CD4-positive, alpha-beta T cell treated with Interferon gamma for 1 hour (primary cell): ENCODE measurements around the gene THBD.
A peak's percentile ranks its signal among the peaks of the same experiment; 100 is the strongest.

Experiments
- DNase-seq: peaks from one replicate; pipeline ENCODE4 v3.0.0-alpha.2; 2020

Gene THBD

GRCh38 chr20:23061262-23061661 is 11.8 kb upstream of the THBD start:
- no peak for DNase-seq

GRCh38 chr20:23060629-23061028 is 11.2 kb upstream of the THBD start:
- DNase-seq = no peak

DNA sequence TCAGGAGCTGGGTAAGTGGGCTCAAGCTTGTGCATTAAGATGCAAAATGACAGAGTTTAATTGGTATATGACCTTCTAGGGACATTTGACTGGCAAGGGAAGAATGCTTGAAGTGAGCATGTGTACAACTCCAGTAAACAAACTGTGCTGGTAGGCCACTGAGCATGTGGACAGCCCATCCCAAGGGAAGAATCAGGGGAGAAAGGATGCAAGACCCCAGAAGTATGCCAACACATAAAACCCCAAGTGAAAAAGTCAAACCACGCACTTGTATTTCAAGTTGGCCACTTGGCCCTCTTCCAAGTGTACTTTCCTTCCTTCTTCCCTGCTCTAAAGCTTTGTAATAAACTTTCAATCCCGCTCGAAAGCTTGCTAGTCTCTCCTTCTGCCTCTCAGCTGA is 10.4 kb upstream of the THBD start:
- DNase-seq = no peak

DNA sequence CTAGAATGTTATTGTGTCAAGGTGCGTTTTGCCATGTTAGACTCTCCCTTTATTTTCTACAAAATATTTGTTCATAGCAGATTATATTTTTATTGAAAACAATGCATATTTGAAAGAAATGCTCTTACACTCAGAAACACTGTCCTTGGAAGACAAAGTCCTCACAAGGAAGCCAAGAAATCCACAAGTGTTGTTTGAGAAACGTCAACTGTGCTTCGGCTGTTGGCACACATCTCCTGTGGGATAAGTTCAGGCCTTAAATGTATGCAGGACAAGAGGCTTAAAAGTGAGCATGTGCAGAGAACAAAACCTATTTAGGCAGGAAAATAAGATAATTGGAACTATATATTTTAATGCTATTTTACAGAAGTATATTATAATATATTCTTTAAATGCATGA is 9.5 kb upstream of the THBD start:
- DNase-seq = no peak

DNA sequence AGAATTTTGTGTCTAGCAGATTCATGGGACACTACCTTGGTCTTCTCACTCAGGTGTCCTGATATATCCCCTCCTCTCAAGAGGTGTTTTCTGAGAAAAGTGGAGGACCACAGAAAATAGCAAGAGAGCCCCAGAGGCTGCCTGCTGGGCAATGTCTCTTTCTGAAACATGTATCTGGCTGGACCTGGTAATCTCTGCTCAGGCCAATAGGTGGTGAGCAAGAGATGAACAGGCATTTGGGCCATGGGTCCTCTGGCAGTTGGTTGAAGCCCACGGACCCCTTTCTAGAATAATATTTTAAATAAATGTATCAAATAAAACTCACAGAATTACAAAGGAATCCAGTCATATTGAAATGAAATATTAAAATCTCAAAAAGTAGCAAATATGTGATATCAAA is 8.8 kb upstream of the THBD start:
- no peak for DNase-seq

- no peak for DNase-seq
These were observed 3.4 kb upstream of the THBD start for GRCh38 chr20:23052904-23053303.

GRCh38 chr20:23050847-23051627 is 1.6 kb upstream of the THBD start:
- DNase-seq = peak; percentile 53

- peak; percentile 10 for DNase-seq
These were observed 785 bp upstream of the THBD start for GRCh38 chr20:23050076-23050838.

GRCh38 chr20:23048283-23049200 is 930 bp downstream of the THBD start:
- DNase-seq = peak; percentile 55

- DNase-seq = no peak
These were observed 1.7 kb downstream of the THBD start for GRCh38 chr20:23047738-23048214.

DNA sequence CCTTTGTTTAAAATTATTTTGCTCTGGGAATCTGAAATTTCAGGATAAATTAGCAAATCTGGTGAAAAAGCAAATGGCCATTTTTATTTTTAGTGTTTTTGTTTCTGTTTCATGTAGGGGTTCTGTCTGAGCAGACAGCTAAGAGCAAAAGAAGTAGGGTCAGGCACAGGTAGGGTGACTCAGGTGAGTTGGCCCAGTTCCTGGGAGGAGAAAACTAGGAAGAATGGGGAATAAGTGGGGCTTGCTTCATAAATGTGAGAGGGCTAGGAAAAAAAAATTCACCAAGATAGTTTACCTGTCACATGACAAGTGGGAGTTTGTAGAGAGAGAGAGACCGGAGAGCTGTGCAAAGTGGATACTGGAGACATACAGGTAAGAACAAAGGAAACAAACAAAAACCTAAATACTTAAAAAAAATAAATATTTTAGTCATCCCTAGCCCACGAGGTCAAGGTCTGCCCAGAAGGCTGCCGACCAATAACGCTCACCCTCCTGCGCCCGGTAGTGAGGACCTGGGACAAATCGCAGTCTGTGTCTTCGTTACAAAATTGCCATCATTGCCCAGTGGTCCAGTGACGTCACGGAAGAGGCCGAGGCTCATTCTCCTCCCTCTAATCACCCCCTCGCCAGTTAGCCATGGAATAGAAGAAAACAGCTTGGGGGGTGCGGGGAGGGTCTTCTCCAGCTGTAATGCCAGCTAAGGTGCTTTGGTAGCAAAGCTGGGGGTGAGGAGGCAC is 2.3 kb downstream of the THBD start:
- DNase-seq = no peak

DNA sequence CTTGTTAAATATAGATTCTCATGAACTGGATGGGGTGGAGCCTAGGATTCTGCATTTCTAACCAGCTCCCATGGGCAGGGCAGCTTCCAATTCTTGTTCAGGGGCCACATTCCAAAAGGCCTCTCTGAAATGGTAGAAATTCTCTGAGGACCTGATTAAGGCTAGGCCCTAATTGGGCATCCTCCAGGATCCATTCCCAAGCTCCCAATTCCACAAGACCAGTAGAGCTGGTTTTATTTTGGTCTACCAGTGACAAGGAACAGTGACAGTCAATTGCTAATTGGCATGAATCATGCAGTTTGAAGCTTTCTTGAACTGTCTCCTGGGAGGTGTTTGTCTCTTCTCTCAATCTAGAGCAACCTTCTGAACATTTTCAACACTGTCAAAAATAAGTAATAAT is 3.0 kb downstream of the THBD start:
- no peak for DNase-seq

GRCh38 chr20:23043376-23043775 is 6.1 kb downstream of the THBD start:
- no peak for DNase-seq

DNA sequence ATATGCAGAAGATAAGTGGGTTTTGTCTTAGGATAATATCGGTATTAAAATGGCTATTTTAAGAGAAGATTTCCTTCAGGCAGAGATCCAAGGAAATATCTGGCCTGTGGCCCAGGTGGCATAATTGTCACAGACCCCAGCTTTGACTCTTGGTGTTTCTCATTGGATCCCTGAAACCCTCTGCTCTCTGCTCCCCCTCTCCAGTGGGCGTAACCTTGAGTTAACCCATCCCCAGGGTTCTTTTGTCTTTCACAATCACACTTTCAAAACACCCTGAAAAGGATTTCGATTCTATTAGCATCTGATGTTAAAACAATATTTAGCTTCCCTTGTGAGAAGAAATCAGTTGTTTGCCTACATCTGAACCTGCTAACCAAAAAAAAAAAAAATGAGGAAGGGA is 7.2 kb downstream of the THBD start:
- no peak for DNase-seq

- no peak for DNase-seq
These were observed 9.5 kb downstream of the THBD start for GRCh38 chr20:23039885-23040508.

- DNase-seq = no peak
These were observed 10.2 kb downstream of the THBD start for GRCh38 chr20:23039136-23039875.

DNA sequence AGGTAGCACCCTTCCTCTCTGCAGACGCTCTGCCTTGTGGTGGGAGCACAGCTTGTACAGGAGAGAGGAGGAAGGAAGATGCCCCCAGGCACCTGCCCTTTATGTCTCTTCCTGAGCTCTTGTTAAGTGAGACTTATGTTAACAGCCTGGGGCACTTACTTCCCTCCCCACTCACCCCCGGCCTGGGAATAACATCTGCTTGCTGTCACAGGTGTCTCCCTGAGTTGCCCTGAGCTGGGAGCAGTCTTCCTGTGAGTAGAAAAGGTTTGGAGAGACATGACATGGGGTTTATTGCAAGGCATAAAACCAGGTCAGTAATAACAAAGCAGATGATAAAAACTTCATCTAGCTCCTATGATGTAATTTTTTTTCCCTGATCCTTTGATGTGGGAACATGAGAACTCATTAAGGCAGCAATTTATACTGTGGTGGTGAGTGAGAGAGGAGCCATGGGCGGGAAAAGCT is 12.4 kb downstream of the THBD start:
- no peak for DNase-seq

GRCh38 chr20:23036371-23036770 is 13.1 kb downstream of the THBD start:
- DNase-seq = no peak

DNA sequence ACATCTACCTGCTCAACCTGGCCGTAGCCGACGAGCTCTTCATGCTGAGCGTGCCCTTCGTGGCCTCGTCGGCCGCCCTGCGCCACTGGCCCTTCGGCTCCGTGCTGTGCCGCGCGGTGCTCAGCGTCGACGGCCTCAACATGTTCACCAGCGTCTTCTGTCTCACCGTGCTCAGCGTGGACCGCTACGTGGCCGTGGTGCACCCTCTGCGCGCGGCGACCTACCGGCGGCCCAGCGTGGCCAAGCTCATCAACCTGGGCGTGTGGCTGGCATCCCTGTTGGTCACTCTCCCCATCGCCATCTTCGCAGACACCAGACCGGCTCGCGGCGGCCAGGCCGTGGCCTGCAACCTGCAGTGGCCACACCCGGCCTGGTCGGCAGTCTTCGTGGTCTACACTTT is 13.7 kb downstream of the THBD start:
- no peak for DNase-seq

- DNase-seq = no peak
These were observed 14.5 kb downstream of the THBD start, which contains the start of gene SSTR4 for GRCh38 chr20:23034721-23035671. TSS of gene SSTR4 (plus strand) at chr20:23035312. CDS start at chr20:23035484, 172 bp downstream.
